Activated CD4-positive, alpha-beta T cell treated with anti-CD3 and anti-CD28 coated beads, Interleukin-2, Interleukin-4, amounts not matched to agents 100 ng/mL and 50 ng/mL, durations not matched to agents 16 hours and 8 hours (primary cell): ENCODE results near the gene GLIS2.

ENCODE experiments used
- DNase-seq: peaks from one replicate; pipeline ENCODE4 v3.0.0-alpha.2; 2020; ENCODE audit warnings: low spot score

Gene GLIS2

GRCh38 chr16:4298761-4299522, 16.9 kb upstream of the GLIS2 start:
- no peak for DNase-seq

- DNase-seq, result no peak
These were observed 14.7 kb upstream of the GLIS2 start for GRCh38 chr16:4301177-4301576.

- DNase-seq, result no peak
These were observed 13.9 kb upstream of the GLIS2 start for GRCh38 chr16:4301968-4302367.

- no peak for DNase-seq
These were observed 11.9 kb upstream of the GLIS2 start for GRCh38 chr16:4303973-4304372.

GRCh38 chr16:4306470-4307214, 9.2 kb upstream of the GLIS2 start:
- DNase-seq, result peak; percentile 25

- DNase-seq, result peak; percentile 95
These were observed 8.4 kb upstream of the GLIS2 start for GRCh38 chr16:4307215-4308037.

GRCh38 chr16:4309102-4309832, 6.6 kb upstream of the GLIS2 start:
- no peak for DNase-seq

GRCh38 chr16:4309833-4310266, 6.0 kb upstream of the GLIS2 start:
- DNase-seq, result peak; percentile 62

- DNase-seq, result no peak
These were observed 2.0 kb upstream of the GLIS2 start for GRCh38 chr16:4313563-4314531.

GRCh38 chr16:4314532-4315185, 1.2 kb upstream of the GLIS2 start:
- no peak for DNase-seq

GRCh38 chr16:4316108-4316863, 419 bp downstream of the GLIS2 start:
- DNase-seq, result no peak

GRCh38 chr16:4316864-4317531, 1.1 kb downstream of the GLIS2 start:
- no peak for DNase-seq

- no peak for DNase-seq
These were observed 1.9 kb downstream of the GLIS2 start for GRCh38 chr16:4317532-4318450.

- no peak for DNase-seq
These were observed 2.6 kb downstream of the GLIS2 start for GRCh38 chr16:4318451-4318910.

GRCh38 chr16:4318967-4319366, 3.1 kb downstream of the GLIS2 start:
- no peak for DNase-seq

- peak; percentile 42 for DNase-seq
These were observed 3.9 kb downstream of the GLIS2 start for GRCh38 chr16:4319454-4320421.
